GM13976 (cell line): ENCODE data around the gene RCN1.
"Not testable (repeated sequence)": the region's sequence is repeated elsewhere in the genome, so short reads cannot be mapped to it uniquely, and the experiment has no call there.

ENCODE experiments used
- DNase-seq: peaks from one replicate; pipeline ENCODE4 v3.0.0; 2012; ENCODE audit warnings: low spot score
- in situ Hi-C: fragments of 300-500 bp; cut with MboI; formaldehyde crosslinking; loops from one replicate; pipeline ENCODE4 v1.12.0; 2022; ENCODE audit warnings: low sequenced_read_pairs, mixed read lengths, inconsistent platforms; ENCODE audit not compliant: unreplicated experiment
- TF ChIP-seq, protein P1 (sequence below): IDR thresholded peaks from 2 replicates; pipeline ENCODE4 v1.5.1; 2012; ENCODE audit warnings: borderline replicate concordance, mild to moderate bottlenecking; ENCODE audit not compliant: insufficient read depth; ENCODE audit errors: extremely low read depth, missing control alignments, control extremely low read depth

RCN1 gene

GRCh38 chr11:32053151-32053888 is 37.6 kb upstream of the RCN1 start:
- no peak for DNase-seq
- in situ Hi-C loops = loop anchor here (5.0 kb wide), 1 partner anchor 119 kb away; no protein-coding TSS in a partner anchor
- TF ChIP-seq, protein P1, sequence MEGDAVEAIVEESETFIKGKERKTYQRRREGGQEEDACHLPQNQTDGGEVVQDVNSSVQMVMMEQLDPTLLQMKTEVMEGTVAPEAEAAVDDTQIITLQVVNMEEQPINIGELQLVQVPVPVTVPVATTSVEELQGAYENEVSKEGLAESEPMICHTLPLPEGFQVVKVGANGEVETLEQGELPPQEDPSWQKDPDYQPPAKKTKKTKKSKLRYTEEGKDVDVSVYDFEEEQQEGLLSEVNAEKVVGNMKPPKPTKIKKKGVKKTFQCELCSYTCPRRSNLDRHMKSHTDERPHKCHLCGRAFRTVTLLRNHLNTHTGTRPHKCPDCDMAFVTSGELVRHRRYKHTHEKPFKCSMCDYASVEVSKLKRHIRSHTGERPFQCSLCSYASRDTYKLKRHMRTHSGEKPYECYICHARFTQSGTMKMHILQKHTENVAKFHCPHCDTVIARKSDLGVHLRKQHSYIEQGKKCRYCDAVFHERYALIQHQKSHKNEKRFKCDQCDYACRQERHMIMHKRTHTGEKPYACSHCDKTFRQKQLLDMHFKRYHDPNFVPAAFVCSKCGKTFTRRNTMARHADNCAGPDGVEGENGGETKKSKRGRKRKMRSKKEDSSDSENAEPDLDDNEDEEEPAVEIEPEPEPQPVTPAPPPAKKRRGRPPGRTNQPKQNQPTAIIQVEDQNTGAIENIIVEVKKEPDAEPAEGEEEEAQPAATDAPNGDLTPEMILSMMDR = no peak

- TF ChIP-seq, protein P1 = no peak
- in situ Hi-C loops = no loop called here
- DNase-seq = no peak
Observed at GRCh38 chr11:32055861-32056260, 35.0 kb upstream of the RCN1 start.

- in situ Hi-C loops = no loop called here
- TF ChIP-seq, protein P1 = no peak
- DNase-seq = no peak
Observed at GRCh38 chr11:32056438-32056837, 34.4 kb upstream of the RCN1 start.

DNA sequence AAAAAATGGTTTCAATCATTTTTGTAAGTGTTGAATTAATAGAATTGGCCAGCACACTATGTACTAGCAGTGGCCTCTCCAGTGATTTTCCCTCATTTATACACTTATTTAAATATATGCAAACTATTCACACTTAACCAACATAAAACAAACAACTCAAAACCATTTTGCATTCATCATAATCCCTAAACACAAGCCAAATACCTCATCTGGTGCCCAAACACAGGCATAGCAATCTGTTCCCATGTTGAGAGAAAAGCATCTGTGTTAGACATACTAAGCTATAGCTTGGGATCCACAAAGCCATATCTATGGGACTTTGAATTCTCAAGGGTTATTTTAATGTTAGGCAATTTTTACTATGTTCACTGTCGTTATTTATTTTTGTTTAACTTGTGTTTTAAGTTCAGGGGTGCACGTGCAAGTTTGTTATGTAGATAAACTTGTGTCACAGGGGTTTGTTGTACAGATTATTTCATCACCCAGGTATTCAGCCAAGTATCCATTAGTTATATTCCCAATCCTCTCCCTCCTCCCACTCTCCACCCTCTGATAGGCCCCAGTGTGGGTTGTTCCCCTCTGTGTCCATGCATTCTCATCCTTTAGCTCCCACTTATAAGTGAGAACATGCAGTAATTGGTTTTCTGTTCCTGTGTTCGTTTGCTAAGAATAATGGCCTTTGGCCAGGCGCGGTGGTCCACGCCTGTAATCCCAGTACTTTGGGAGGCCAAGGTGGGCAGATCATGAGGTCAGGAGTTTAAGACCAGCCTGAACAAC is 31.0 kb upstream of the RCN1 start:
- DNase-seq = no peak
- in situ Hi-C loops = no loop called here
- TF ChIP-seq, protein P1 = no peak

DNA sequence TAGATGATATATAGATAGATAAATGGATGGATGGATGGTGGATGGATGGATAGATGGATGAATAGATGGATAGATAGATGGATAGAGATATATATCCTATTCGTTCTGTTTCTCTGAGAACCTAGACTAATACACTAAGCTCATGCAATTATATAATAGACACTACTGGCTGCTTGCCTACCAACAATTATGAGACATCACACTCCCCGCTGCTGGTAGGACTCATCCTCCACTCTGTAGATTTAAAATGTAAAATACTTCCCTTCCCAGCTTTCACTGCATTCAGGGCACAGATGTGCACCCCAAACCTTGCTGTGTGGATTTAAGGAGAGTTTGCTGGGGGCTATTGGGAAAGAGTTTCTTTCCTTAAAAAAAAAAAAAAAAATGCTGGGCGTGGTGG is 28.3 kb upstream of the RCN1 start:
- in situ Hi-C loops = no loop called here
- DNase-seq = no peak
- TF ChIP-seq, protein P1 = no peak

- in situ Hi-C loops, DNase-seq: not testable (repeated sequence)
Observed at GRCh38 chr11:32063031-32063430, 27.8 kb upstream of the RCN1 start.
